HEK293 (cell line): ENCODE data around the gene WIPF3.

Experiments
- EGR2 ChIP-seq: fragments of 450-650 bp; formaldehyde crosslinking; IDR thresholded peaks from 2 replicates; pipeline ENCODE4 v1.5.1; 2016; ENCODE audit warnings: low read depth, missing biosample characterization, missing genetic modification characterization
- REST ChIP-seq: fragments of 450-650 bp; formaldehyde crosslinking; IDR thresholded peaks from 2 replicates; pipeline ENCODE4 v1.5.1; 2016; ENCODE audit warnings: missing biosample characterization, missing genetic modification characterization
- SP2 ChIP-seq: fragments of 450-650 bp; formaldehyde crosslinking; IDR thresholded peaks from 2 replicates; pipeline ENCODE4 v1.5.1; 2016; ENCODE audit warnings: missing biosample characterization, missing genetic modification characterization
- ZNF174 ChIP-seq: fragments of 450-650 bp; formaldehyde crosslinking; IDR thresholded peaks from 2 replicates; pipeline ENCODE4 v1.5.0; 2017; ENCODE audit warnings: missing biosample characterization, mild to moderate bottlenecking, missing genetic modification characterization
- ZNF48 ChIP-seq: fragments of 450-650 bp; formaldehyde crosslinking; IDR thresholded peaks from 2 replicates; pipeline ENCODE4 v1.5.1; 2016; ENCODE audit warnings: missing biosample characterization, missing genetic modification characterization
- ZNF701 ChIP-seq: fragments of 450-650 bp; formaldehyde crosslinking; IDR thresholded peaks from 2 replicates; pipeline ENCODE4 v1.5.1; 2016; ENCODE audit warnings: missing biosample characterization, missing genetic modification characterization
- ZNF707 ChIP-seq: fragments of 450-650 bp; formaldehyde crosslinking; IDR thresholded peaks from 2 replicates; pipeline ENCODE4 v1.5.1; 2016; ENCODE audit warnings: missing biosample characterization, missing genetic modification characterization
- TF ChIP-seq, protein P1 (sequence below): fragments of 450-650 bp; formaldehyde crosslinking; IDR thresholded peaks from 2 replicates; pipeline ENCODE4 v1.5.1; 2016; ENCODE audit warnings: missing biosample characterization, missing genetic modification characterization, low read depth
- TF ChIP-seq, protein P2 (sequence below): fragments of 450-650 bp; IDR thresholded peaks from 2 replicates; pipeline ENCODE4 v1.5.1; 2018; ENCODE audit warnings: missing biosample characterization, missing genetic modification characterization
- TF ChIP-seq, protein P3 (sequence below): fragments of 450-650 bp; formaldehyde crosslinking; IDR thresholded peaks from 2 replicates; pipeline ENCODE4 v1.5.1; 2016; ENCODE audit warnings: missing biosample characterization, missing genetic modification characterization
- TF ChIP-seq, protein P4 (sequence below): fragments of 450-650 bp; formaldehyde crosslinking; IDR thresholded peaks from 2 replicates; pipeline ENCODE4 v1.5.1; 2016; ENCODE audit warnings: missing biosample characterization, missing genetic modification characterization

- TF ChIP-seq ZNF174 (tag by site-specific recombination) = no peak
- no peak for TF ChIP-seq ZNF701 (tag by site-specific recombination)
- TF ChIP-seq, protein P1, sequence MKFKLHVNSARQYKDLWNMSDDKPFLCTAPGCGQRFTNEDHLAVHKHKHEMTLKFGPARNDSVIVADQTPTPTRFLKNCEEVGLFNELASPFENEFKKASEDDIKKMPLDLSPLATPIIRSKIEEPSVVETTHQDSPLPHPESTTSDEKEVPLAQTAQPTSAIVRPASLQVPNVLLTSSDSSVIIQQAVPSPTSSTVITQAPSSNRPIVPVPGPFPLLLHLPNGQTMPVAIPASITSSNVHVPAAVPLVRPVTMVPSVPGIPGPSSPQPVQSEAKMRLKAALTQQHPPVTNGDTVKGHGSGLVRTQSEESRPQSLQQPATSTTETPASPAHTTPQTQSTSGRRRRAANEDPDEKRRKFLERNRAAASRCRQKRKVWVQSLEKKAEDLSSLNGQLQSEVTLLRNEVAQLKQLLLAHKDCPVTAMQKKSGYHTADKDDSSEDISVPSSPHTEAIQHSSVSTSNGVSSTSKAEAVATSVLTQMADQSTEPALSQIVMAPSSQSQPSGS (tag by site-specific recombination) = no peak
- TF ChIP-seq, protein P2, sequence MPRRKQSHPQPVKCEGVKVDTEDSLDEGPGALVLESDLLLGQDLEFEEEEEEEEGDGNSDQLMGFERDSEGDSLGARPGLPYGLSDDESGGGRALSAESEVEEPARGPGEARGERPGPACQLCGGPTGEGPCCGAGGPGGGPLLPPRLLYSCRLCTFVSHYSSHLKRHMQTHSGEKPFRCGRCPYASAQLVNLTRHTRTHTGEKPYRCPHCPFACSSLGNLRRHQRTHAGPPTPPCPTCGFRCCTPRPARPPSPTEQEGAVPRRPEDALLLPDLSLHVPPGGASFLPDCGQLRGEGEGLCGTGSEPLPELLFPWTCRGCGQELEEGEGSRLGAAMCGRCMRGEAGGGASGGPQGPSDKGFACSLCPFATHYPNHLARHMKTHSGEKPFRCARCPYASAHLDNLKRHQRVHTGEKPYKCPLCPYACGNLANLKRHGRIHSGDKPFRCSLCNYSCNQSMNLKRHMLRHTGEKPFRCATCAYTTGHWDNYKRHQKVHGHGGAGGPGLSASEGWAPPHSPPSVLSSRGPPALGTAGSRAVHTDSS (tag by site-specific recombination) = no peak
- TF ChIP-seq, protein P3, sequence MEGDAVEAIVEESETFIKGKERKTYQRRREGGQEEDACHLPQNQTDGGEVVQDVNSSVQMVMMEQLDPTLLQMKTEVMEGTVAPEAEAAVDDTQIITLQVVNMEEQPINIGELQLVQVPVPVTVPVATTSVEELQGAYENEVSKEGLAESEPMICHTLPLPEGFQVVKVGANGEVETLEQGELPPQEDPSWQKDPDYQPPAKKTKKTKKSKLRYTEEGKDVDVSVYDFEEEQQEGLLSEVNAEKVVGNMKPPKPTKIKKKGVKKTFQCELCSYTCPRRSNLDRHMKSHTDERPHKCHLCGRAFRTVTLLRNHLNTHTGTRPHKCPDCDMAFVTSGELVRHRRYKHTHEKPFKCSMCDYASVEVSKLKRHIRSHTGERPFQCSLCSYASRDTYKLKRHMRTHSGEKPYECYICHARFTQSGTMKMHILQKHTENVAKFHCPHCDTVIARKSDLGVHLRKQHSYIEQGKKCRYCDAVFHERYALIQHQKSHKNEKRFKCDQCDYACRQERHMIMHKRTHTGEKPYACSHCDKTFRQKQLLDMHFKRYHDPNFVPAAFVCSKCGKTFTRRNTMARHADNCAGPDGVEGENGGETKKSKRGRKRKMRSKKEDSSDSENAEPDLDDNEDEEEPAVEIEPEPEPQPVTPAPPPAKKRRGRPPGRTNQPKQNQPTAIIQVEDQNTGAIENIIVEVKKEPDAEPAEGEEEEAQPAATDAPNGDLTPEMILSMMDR (tag by site-specific recombination) = no peak
- no peak for TF ChIP-seq REST
- TF ChIP-seq ZNF48 (tag by site-specific recombination) = no peak
- TF ChIP-seq ZNF707 (tag by site-specific recombination) = no peak
- TF ChIP-seq SP2 (tag by site-specific recombination) = no peak
- TF ChIP-seq, protein P4, sequence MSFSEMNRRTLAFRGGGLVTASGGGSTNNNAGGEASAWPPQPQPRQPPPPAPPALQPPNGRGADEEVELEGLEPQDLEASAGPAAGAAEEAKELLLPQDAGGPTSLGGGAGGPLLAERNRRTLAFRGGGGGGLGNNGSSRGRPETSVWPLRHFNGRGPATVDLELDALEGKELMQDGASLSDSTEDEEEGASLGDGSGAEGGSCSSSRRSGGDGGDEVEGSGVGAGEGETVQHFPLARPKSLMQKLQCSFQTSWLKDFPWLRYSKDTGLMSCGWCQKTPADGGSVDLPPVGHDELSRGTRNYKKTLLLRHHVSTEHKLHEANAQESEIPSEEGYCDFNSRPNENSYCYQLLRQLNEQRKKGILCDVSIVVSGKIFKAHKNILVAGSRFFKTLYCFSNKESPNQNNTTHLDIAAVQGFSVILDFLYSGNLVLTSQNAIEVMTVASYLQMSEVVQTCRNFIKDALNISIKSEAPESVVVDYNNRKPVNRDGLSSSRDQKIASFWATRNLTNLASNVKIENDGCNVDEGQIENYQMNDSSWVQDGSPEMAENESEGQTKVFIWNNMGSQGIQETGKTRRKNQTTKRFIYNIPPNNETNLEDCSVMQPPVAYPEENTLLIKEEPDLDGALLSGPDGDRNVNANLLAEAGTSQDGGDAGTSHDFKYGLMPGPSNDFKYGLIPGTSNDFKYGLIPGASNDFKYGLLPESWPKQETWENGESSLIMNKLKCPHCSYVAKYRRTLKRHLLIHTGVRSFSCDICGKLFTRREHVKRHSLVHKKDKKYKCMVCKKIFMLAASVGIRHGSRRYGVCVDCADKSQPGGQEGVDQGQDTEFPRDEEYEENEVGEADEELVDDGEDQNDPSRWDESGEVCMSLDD (tag by site-specific recombination) = no peak
- no peak for TF ChIP-seq EGR2 (tag by site-specific recombination)
Observed at GRCh38 chr7:29860186-29860585, 53.9 kb downstream of the WIPF3 start.
